ENCODE results near the gene FLNB. TPM values are rescaled to one million over a fixed set of nuclear protein-coding genes. Genes with fewer than 3 reads are reported as not detected.

Gene FLNB
- total RNA-seq, 2 experiments from 2014 or later, result 39.7 to 42.1 TPM

DNA sequence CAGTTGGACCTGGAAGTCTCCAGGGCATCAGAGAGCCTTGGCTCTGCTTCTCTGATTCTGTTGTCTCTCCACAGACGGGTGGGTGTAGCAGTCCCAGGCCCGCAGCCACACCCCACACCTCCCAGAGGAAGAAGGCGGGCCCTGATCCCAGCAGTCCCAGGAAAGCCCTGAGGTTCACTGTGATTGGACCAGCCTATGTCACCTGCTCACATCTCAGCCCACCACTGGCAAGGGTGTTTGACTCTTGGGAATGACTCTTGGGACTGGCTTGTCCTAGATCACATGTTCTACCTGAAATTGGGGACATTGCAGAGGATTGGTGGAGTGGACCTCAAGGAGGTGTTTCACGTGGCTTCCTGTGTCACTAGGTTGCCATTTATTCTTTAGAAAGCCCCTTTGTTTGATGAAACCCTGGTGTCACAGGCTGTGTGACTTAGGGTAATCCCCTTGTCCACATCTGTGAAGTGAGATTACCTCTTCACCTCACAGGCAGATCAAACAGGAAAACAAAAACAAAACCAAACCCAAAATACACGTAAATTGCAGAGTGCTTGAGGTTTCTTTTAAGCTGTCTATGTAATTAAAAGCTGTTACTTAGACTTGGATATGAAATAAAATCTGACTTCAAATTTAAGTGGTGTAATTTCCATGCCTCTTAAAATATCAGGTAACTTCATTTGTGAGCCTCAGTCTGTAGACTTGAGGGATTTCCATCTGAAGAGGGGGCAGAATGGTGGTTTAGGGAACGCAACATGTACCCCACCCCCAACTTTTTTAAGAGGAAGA lies 26.7 kb downstream of the FLNB start:
- H3K4me3 Mint-ChIP-seq, result peak overlapping the region; percentile 60
- no peaks in the 10 kb centered on the region for H3K9me3 ChIP-seq (ENCODE audit: control insufficient read depth in 1 of 2, insufficient read depth in 1 of 2, low read length in 2 of 2)
- no peak overlapping the region for H3K4me3 ChIP-seq (ENCODE audit: low read length)
- peaks cover 28% of the 10 kb centered on the region for H3K4me1 ChIP-seq (ENCODE audit: insufficient read depth, low read length)
- POLR2A ChIA-PET, result interaction anchor here (1.1 to 2.0 kb wide), 3 partner anchors 10 to 47 kb away, joined by 3 to 6 read pairs (median 3); no protein-coding TSS in a partner anchor
- no peaks in the 10 kb centered on the region for H3K27me3 Mint-ChIP-seq
- H3K27ac ChIP-seq (ENCODE audit: low read depth in 1 of 2, low read length in 2 of 2), result peak overlapping the region; percentile 15 to 44
- intact Hi-C loops (cut with DNase I, micrococcal nuclease), result loop anchor here in 1 of 2 experiments (1.0 kb wide), 1 partner anchor 47 kb away; no protein-coding TSS in a partner anchor
- H3K36me3 ChIP-seq (ENCODE audit: insufficient read depth, low read length), result no peaks in the 10 kb centered on the region
- DNase-seq (peak in 6 of 14 experiments; percentile 3 to 86 (median 56)), ATAC-seq (ENCODE audit: poor library complexity) (peak; percentile 94)
- TF ChIP-seq, protein P1, sequence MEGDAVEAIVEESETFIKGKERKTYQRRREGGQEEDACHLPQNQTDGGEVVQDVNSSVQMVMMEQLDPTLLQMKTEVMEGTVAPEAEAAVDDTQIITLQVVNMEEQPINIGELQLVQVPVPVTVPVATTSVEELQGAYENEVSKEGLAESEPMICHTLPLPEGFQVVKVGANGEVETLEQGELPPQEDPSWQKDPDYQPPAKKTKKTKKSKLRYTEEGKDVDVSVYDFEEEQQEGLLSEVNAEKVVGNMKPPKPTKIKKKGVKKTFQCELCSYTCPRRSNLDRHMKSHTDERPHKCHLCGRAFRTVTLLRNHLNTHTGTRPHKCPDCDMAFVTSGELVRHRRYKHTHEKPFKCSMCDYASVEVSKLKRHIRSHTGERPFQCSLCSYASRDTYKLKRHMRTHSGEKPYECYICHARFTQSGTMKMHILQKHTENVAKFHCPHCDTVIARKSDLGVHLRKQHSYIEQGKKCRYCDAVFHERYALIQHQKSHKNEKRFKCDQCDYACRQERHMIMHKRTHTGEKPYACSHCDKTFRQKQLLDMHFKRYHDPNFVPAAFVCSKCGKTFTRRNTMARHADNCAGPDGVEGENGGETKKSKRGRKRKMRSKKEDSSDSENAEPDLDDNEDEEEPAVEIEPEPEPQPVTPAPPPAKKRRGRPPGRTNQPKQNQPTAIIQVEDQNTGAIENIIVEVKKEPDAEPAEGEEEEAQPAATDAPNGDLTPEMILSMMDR (IDR thresholded peaks at IDR 0.05), result no peak
- peaks cover 15% of the 10 kb centered on the region for H3K36me3 Mint-ChIP-seq (ENCODE audit: low read depth)
- no peaks in the 10 kb centered on the region for H3K27me3 ChIP-seq (ENCODE audit: control insufficient read depth in 1 of 2, insufficient read depth in 2 of 2, low read length in 2 of 2)
- H3K9me3 Mint-ChIP-seq, result no peaks in the 10 kb centered on the region
- CTCF ChIA-PET, result no interaction called here
- H3K27ac Mint-ChIP-seq, result peak overlapping the region; percentile 85
- peaks cover 59% of the 10 kb centered on the region for H3K4me1 Mint-ChIP-seq (ENCODE audit: low read depth)

DNA sequence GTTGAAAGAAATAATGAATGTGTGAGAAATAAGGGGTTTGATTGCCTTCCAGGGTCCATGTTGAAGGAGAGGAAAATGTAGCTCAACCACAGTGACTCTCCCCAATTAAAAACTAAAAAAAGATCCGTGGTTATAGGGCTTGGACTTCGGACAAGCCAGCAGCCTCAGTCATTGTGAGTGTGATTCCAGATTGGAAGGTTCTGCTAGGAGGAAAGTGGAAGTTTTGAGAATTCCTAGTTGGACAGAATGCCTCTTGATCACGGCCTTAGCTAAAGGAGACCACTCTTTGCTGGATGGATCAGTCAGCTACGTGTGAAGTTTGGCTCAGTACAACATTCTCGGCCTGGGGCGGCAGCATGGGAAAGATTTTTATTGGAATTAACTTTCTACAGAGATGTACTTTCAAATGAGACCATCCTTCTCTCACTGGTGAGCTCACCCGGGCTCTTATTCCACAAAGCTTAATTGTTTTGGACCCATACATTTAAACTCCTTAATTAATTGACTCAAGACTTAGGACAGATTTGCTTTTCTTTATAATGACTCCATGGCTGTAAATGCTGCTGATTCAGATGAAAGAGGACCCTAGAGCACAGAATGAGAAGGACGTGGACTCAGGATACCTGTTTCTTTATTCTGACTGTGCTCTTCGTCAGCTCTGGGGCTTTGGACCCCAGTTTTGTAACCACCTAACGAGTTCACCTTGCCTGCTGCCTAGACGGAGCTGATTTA lies 27.5 kb downstream of the FLNB start:
- ChIA-PET POLR2A (interaction anchor here (0.9 to 2.0 kb wide), 4 partner anchors 11 to 76 kb away, joined by 3 to 6 read pairs (median 4); no protein-coding TSS in a partner anchor), CTCF (no interaction called here)
- DNase-seq (no peak), ATAC-seq (ENCODE audit: poor library complexity) (no peak)
- H3K27me3 ChIP-seq (ENCODE audit: control insufficient read depth in 1 of 2, insufficient read depth in 2 of 2, low read length in 2 of 2), result no peaks in the 10 kb centered on the region
- H3K4me1 ChIP-seq (ENCODE audit: insufficient read depth, low read length), result peaks cover 28% of the 10 kb centered on the region
- H3K4me3 ChIP-seq (ENCODE audit: low read length), result no peak overlapping the region
- peak overlapping the region; percentile 85 for H3K27ac Mint-ChIP-seq
- no peaks in the 10 kb centered on the region for H3K27me3 Mint-ChIP-seq
- intact Hi-C loops (cut with DNase I, micrococcal nuclease), result loop anchor here in 1 of 2 experiments (1.0 kb wide), 1 partner anchor 47 kb away; no protein-coding TSS in a partner anchor
- H3K36me3 Mint-ChIP-seq (ENCODE audit: low read depth), result peaks cover 15% of the 10 kb centered on the region
- TF ChIP-seq, protein P1 (IDR thresholded peaks at IDR 0.05), result no peak
- H3K4me3 Mint-ChIP-seq, result peak overlapping the region; percentile 60
- no peaks in the 10 kb centered on the region for H3K9me3 Mint-ChIP-seq
- H3K27ac ChIP-seq (ENCODE audit: low read depth in 1 of 2, low read length in 2 of 2), result peak overlapping the region in 1 of 2 donors; percentile 9
- peaks cover 63% of the 10 kb centered on the region for H3K4me1 Mint-ChIP-seq (ENCODE audit: low read depth)
- no peaks in the 10 kb centered on the region for H3K9me3 ChIP-seq (ENCODE audit: control insufficient read depth in 1 of 2, insufficient read depth in 1 of 2, low read length in 2 of 2)
- H3K36me3 ChIP-seq (ENCODE audit: insufficient read depth, low read length), result no peaks in the 10 kb centered on the region

DNA sequence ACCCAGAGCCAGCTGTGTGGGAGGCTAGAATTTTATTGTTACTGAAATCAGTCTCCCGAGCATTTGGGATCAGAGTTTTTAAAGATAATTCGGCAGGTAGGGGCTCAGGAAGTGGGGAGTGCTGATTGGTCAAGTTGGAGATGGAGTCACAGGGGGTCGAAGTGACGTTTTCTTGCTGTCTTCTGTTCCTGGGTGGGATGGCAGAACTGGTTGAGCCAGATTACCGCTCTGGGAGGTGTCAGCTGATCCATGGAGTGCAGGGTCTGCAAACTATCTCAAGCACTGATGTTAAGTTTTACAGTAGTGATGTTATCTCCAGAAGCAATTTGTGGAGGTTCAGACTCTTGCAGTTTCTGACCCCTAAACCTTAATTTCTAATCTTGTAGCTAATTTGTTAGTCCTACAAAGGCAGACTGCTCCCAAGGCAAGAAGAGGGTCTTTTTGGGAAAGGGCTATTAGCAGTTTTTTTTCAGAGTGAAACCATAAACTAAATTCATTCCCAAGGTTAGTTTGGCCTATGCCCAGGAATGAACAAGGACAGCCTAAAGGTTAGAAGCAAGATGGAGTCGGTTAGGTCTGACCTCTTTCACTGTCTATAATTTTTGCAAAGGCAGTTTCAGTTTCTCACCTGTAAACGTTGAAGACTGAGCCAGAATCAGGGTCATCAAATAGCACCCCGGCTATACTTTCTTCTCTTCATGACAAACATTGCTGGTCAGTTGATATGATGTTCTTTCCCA lies 28.2 kb downstream of the FLNB start:
- Histone ChIP-seq H3K4me1 (ENCODE audit: insufficient read depth, low read length) (peaks cover 32% of the 10 kb centered on the region), H3K9me3 (ENCODE audit: control insufficient read depth in 1 of 2, insufficient read depth in 1 of 2, low read length in 2 of 2) (no peaks in the 10 kb centered on the region), H3K27ac (ENCODE audit: low read depth in 1 of 2, low read length in 2 of 2) (no peak overlapping the region), H3K36me3 (ENCODE audit: insufficient read depth, low read length) (no peaks in the 10 kb centered on the region), H3K4me3 (ENCODE audit: low read length) (no peak overlapping the region), H3K27me3 (ENCODE audit: control insufficient read depth in 1 of 2, insufficient read depth in 2 of 2, low read length in 2 of 2) (no peaks in the 10 kb centered on the region)
- CTCF ChIA-PET, result no interaction called here
- TF ChIP-seq, protein P1 (IDR thresholded peaks at IDR 0.05), result no peak
- POLR2A ChIA-PET, result interaction anchor here (0.9 to 2.0 kb wide), 3 partner anchors 14 to 75 kb away, joined by 3 to 6 read pairs (median 4); no protein-coding TSS in a partner anchor
- no peak for DNase-seq
- peaks cover 70% of the 10 kb centered on the region for H3K4me1 Mint-ChIP-seq (ENCODE audit: low read depth)
- H3K36me3 Mint-ChIP-seq (ENCODE audit: low read depth), result peaks cover 15% of the 10 kb centered on the region
- intact Hi-C loops (cut with DNase I, micrococcal nuclease), result no loop called here
- no peaks in the 10 kb centered on the region for H3K9me3 Mint-ChIP-seq
- H3K27me3 Mint-ChIP-seq, result no peaks in the 10 kb centered on the region
- H3K4me3 Mint-ChIP-seq, result no peak overlapping the region
- peak overlapping the region; percentile 85 for H3K27ac Mint-ChIP-seq
- ATAC-seq (ENCODE audit: poor library complexity), result no peak
